GM23338 (cell line): ENCODE data around the gene EYS. TPM values are rescaled to one million over a fixed set of nuclear protein-coding genes. Genes with fewer than 3 reads are reported as not detected.

Source experiments
- ATAC-seq: fragments of 200-7000 bp; cut with Tn5 transposase; 3 replicates; pipeline ENCODE4 v1.9.1; 2020
- DNase-seq: peaks from one replicate; pipeline ENCODE4 v3.0.0-alpha.2; 2015; ENCODE audit warnings: low spot score
- H2AFZ ChIP-seq: fragments of 200-600 bp; sonication (generic); 2 replicates; pipeline ENCODE4 v1.8.0; 2016; ENCODE audit warnings: antibody characterized with exemption, mild to moderate bottlenecking, moderate library complexity
- H3F3A ChIP-seq: fragments of 200-600 bp; sonication (generic); replicated peaks from 2 replicates; pipeline ENCODE4 v1.8.0; 2017; ENCODE audit warnings: antibody characterized with exemption, mixed run types, low read depth
- H3K27ac ChIP-seq: fragments of 200-600 bp; sonication (generic); 2 replicates; pipeline ENCODE4 v1.6.1; 2016; ENCODE audit warnings: low read depth
- H3K27me3 ChIP-seq: fragments of 200-600 bp; sonication (generic); 2 replicates; pipeline ENCODE4 v1.8.0; 2016; ENCODE audit warnings: mild to moderate bottlenecking, mixed run types, moderate library complexity; ENCODE audit not compliant: insufficient read depth
- H3K36me3 ChIP-seq: fragments of 200-600 bp; sonication (generic); 2 replicates; pipeline ENCODE4 v1.8.0; 2016; ENCODE audit warnings: mild to moderate bottlenecking; ENCODE audit not compliant: insufficient read depth
- H3K4me1 ChIP-seq: fragments of 200-600 bp; sonication (generic); 2 replicates; pipeline ENCODE4 v1.8.0; 2016; ENCODE audit warnings: mild to moderate bottlenecking, moderate library complexity; ENCODE audit not compliant: insufficient read depth
- H3K4me2 ChIP-seq: fragments of 200-600 bp; sonication (generic); 2 replicates; pipeline ENCODE4 v1.7.1; 2017; ENCODE audit warnings: mixed run types
- H3K4me3 ChIP-seq: fragments of 200-600 bp; sonication (generic); 2 replicates; pipeline ENCODE4 v1.6.1; 2016; ENCODE audit warnings: mixed run types
- H3K79me2 ChIP-seq: fragments of 200-600 bp; sonication (generic); replicated peaks from 2 replicates; pipeline ENCODE4 v1.8.0; 2017; ENCODE audit warnings: mild to moderate bottlenecking; ENCODE audit not compliant: insufficient read depth
- H3K9me2 ChIP-seq: fragments of 200-600 bp; sonication (generic); 2 replicates; pipeline ENCODE4 v1.8.0; 2017; ENCODE audit not compliant: insufficient read depth
- H4K20me1 ChIP-seq: fragments of 200-600 bp; sonication (generic); replicated peaks from 2 replicates; pipeline ENCODE4 v1.8.0; 2017; ENCODE audit warnings: mild to moderate bottlenecking; ENCODE audit not compliant: insufficient read depth
- H3K27ac Mint-ChIP-seq: 2 replicates; pipeline ENCODE4 v1.8.0; 2020; ENCODE audit warnings: inconsistent platforms, mild to moderate bottlenecking, moderate library complexity, mixed read lengths
- H3K27me3 Mint-ChIP-seq: 3 replicates; pipeline ENCODE4 v1.8.0; 2022; ENCODE audit warnings: low read depth, mild to moderate bottlenecking, moderate library complexity, mixed read lengths, inconsistent platforms; ENCODE audit not compliant: insufficient read depth, poor library complexity
- H3K36me3 Mint-ChIP-seq: 3 replicates; pipeline ENCODE4 v1.8.0; 2021; ENCODE audit warnings: low read depth, mild to moderate bottlenecking, inconsistent platforms, moderate library complexity, mixed read lengths
- H3K4me1 Mint-ChIP-seq: 3 replicates; pipeline ENCODE4 v1.8.0; 2020; ENCODE audit warnings: mild to moderate bottlenecking, inconsistent platforms, mixed read lengths
- H3K4me3 Mint-ChIP-seq: 3 replicates; pipeline ENCODE4 v1.8.0; 2021; ENCODE audit warnings: moderate library complexity, mild to moderate bottlenecking, inconsistent platforms, mixed read lengths
- H3K9me3 Mint-ChIP-seq: 3 replicates; pipeline ENCODE4 v1.8.0; 2020; ENCODE audit warnings: moderate library complexity, mild to moderate bottlenecking, inconsistent platforms, mixed read lengths
- CREB1 ChIP-seq: fragments of 250-450 bp; sonication (Bioruptor Pico); IDR thresholded peaks from 2 replicates; pipeline ENCODE4 v1.5.0; 2020; ENCODE audit warnings: low read depth, mild to moderate bottlenecking, moderate library complexity
- EZH2 ChIP-seq: fragments of 200-600 bp; sonication (generic); IDR thresholded peaks from one replicate; pipeline ENCODE4 v1.8.0; 2017; ENCODE audit warnings: antibody characterized with exemption, mild to moderate bottlenecking, low read depth; ENCODE audit not compliant: unreplicated experiment
- EZH2phosphoT487 ChIP-seq: fragments of 200-600 bp; sonication (generic); IDR thresholded peaks from one replicate; pipeline ENCODE4 v1.8.1; 2018; ENCODE audit warnings: antibody characterized with exemption; ENCODE audit not compliant: unreplicated experiment
- JUNB ChIP-seq: IDR thresholded peaks from one replicate; pipeline ENCODE4 v1.6.1; 2016; ENCODE audit warnings: antibody characterized with exemption; ENCODE audit not compliant: unreplicated experiment
- NANOG ChIP-seq: IDR thresholded peaks from 2 replicates; pipeline ENCODE4 v1.6.1; 2016; ENCODE audit warnings: antibody characterized with exemption, borderline replicate concordance
- POLR2AphosphoS5 ChIP-seq: IDR thresholded peaks from 2 replicates; pipeline ENCODE4 v1.6.1; 2016; ENCODE audit warnings: antibody characterized with exemption, low read depth
- STAT1 ChIP-seq: IDR thresholded peaks from one replicate; pipeline ENCODE4 v1.6.1; 2016; ENCODE audit warnings: antibody characterized with exemption; ENCODE audit not compliant: unreplicated experiment
- ZNF114 ChIP-seq: fragments of 250-450 bp; sonication (Bioruptor Pico); IDR thresholded peaks from 2 replicates; pipeline ENCODE4 v1.5.0; 2020; ENCODE audit warnings: mild to moderate bottlenecking, moderate library complexity
- polyA plus RNA-seq: library from polyadenylated mRNA; unstranded; fragments of >200 nt; fragmentation: Nextera tagmentation; extraction: Ambion mirVana; gene quantifications from 2 replicates; pipeline ENCODE4 v1.2.1, GENCODE V29; 2016
- total RNA-seq: library from RNA; depleted of rRNA; stranded (reverse); fragments of >200 nt; shearing (Covaris generic); gene quantifications from 2 replicates; pipeline ENCODE4 v1.2.3, GENCODE V29; 2014
- TF ChIP-seq, protein P1 (sequence below): IDR thresholded peaks from 2 replicates; pipeline ENCODE4 v1.6.1; 2016; ENCODE audit warnings: antibody characterized with exemption
- TF ChIP-seq, protein P2 (sequence below): IDR thresholded peaks from one replicate; pipeline ENCODE4 v1.6.1; 2018; ENCODE audit warnings: antibody characterized with exemption; ENCODE audit not compliant: unreplicated experiment

EYS gene
- total and polyA plus RNA-seq, 2 experiments from 2014 or later: 0.38 to 0.52 TPM

DNA sequence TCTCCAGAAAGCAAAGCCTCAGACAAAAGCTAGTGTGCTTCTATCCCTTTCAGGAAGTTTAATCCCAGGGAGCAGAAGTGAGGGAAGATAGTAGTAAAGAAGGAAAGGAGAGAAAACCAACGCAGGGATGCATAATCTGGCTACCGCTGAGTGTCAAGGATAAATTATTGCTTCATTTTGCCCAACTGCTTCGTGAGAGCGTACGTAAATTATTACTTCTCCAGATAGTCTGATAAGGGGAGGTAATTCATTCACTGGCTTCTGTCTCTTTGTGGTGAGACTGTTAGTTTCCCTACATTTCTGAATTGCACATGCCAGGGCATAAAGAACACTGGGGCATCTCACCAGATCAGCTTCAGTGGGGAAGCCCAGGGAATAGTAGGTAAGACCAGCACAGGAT, 1531.7 kb downstream of the EYS start:
- no peak overlapping the region for H3K27ac Mint-ChIP-seq
- H4K20me1 ChIP-seq: no peaks in the 10 kb centered on the region
- no peak for TF ChIP-seq JUNB
- TF ChIP-seq CREB1 (CRISPR knock-in tag): no peak
- H3K4me3 ChIP-seq: no peak overlapping the region
- no peaks in the 10 kb centered on the region for H3K79me2 ChIP-seq
- no peak overlapping the region for H3K4me3 Mint-ChIP-seq
- DNase-seq (no peak), ATAC-seq (no peak)
- no peak overlapping the region for H2AFZ ChIP-seq
- H3K4me1 ChIP-seq: no peaks in the 10 kb centered on the region
- H3K27me3 ChIP-seq: no peaks in the 10 kb centered on the region
- H3K36me3 ChIP-seq: no peaks in the 10 kb centered on the region
- peaks cover 2% of the 10 kb centered on the region for H3K27me3 Mint-ChIP-seq
- no peaks in the 10 kb centered on the region for H3K9me2 ChIP-seq
- no peak overlapping the region for H3K4me2 ChIP-seq
- no peaks in the 10 kb centered on the region for H3K36me3 Mint-ChIP-seq
- no peaks in the 10 kb centered on the region for H3K4me1 Mint-ChIP-seq
- H3K9me3 Mint-ChIP-seq: peaks cover 3% of the 10 kb centered on the region; the same call in 1 of the 3 replicates
- H3F3A ChIP-seq: no peaks in the 10 kb centered on the region
- no peak overlapping the region for H3K27ac ChIP-seq

DNA sequence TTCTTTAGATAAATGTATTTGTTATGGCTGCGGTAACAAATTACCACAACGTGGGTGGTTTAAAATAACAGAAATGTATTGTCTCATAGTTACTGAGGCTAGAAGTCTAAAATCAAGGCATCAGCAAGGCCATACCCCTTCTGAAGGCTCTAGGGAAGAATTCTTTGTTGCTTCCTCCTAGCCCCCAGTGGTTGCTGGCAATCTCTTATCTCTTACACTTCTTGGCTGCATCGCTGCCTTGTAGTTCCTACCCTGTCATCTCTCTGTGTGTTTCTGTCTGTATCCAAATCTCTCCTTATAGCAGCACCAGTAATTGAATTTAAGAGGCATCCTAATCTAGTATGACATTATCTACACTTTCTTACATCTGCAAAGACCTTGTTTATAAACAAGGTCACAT, 1536.7 kb downstream of the EYS start:
- Mint-ChIP-seq H3K9me3 (no peaks in the 10 kb centered on the region), H3K27me3 (peaks cover 2% of the 10 kb centered on the region), H3K36me3 (no peaks in the 10 kb centered on the region), H3K4me3 (no peak overlapping the region), H3K27ac (no peak overlapping the region), H3K4me1 (no peaks in the 10 kb centered on the region)
- no peaks in the 10 kb centered on the region for H3F3A ChIP-seq
- H3K36me3 ChIP-seq: no peaks in the 10 kb centered on the region
- no peak overlapping the region for H3K27ac ChIP-seq
- no peaks in the 10 kb centered on the region for H4K20me1 ChIP-seq
- no peak overlapping the region for H2AFZ ChIP-seq
- no peak overlapping the region for H3K4me2 ChIP-seq
- no peak for ATAC-seq
- no peaks in the 10 kb centered on the region for H3K79me2 ChIP-seq
- H3K27me3 ChIP-seq: no peaks in the 10 kb centered on the region
- H3K4me1 ChIP-seq: no peaks in the 10 kb centered on the region
- no peak overlapping the region for H3K4me3 ChIP-seq
- no peak for DNase-seq
- no peak for TF ChIP-seq CREB1 (CRISPR knock-in tag)
- TF ChIP-seq STAT1: no peak
- no peak for TF ChIP-seq EZH2phosphoT487
- no peak for TF ChIP-seq POLR2AphosphoS5
- no peak for TF ChIP-seq ZNF114 (CRISPR knock-in tag)
- TF ChIP-seq JUNB: no peak
- TF ChIP-seq, protein P1, sequence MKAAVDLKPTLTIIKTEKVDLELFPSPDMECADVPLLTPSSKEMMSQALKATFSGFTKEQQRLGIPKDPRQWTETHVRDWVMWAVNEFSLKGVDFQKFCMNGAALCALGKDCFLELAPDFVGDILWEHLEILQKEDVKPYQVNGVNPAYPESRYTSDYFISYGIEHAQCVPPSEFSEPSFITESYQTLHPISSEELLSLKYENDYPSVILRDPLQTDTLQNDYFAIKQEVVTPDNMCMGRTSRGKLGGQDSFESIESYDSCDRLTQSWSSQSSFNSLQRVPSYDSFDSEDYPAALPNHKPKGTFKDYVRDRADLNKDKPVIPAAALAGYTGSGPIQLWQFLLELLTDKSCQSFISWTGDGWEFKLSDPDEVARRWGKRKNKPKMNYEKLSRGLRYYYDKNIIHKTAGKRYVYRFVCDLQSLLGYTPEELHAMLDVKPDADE: no peak
- TF ChIP-seq EZH2: no peak
- TF ChIP-seq, protein P2, sequence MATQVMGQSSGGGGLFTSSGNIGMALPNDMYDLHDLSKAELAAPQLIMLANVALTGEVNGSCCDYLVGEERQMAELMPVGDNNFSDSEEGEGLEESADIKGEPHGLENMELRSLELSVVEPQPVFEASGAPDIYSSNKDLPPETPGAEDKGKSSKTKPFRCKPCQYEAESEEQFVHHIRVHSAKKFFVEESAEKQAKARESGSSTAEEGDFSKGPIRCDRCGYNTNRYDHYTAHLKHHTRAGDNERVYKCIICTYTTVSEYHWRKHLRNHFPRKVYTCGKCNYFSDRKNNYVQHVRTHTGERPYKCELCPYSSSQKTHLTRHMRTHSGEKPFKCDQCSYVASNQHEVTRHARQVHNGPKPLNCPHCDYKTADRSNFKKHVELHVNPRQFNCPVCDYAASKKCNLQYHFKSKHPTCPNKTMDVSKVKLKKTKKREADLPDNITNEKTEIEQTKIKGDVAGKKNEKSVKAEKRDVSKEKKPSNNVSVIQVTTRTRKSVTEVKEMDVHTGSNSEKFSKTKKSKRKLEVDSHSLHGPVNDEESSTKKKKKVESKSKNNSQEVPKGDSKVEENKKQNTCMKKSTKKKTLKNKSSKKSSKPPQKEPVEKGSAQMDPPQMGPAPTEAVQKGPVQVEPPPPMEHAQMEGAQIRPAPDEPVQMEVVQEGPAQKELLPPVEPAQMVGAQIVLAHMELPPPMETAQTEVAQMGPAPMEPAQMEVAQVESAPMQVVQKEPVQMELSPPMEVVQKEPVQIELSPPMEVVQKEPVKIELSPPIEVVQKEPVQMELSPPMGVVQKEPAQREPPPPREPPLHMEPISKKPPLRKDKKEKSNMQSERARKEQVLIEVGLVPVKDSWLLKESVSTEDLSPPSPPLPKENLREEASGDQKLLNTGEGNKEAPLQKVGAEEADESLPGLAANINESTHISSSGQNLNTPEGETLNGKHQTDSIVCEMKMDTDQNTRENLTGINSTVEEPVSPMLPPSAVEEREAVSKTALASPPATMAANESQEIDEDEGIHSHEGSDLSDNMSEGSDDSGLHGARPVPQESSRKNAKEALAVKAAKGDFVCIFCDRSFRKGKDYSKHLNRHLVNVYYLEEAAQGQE: no peak
- TF ChIP-seq NANOG: no peak
- no peaks in the 10 kb centered on the region for H3K9me2 ChIP-seq
